ENCODE results near the gene KRT38. TPM values are rescaled to one million over a fixed set of nuclear protein-coding genes. Genes with fewer than 3 reads are reported as not detected.

Gene KRT38
- total RNA-seq, 6 donors from 2014 or later, result not detected

- Histone ChIP-seq H3K27ac (no peak overlapping the region), H3K4me3 (no peak overlapping the region), H3K4me1 (no peaks in the 10 kb centered on the region), H3K9me3 (peaks cover 4 to 12% (median 8%) of the 10 kb centered on the region in 4 donors), H3K27me3 (no peaks in the 10 kb centered on the region), H3K36me3 (no peaks in the 10 kb centered on the region)
- no peak for TF ChIP-seq POLR2AphosphoS5 (IDR thresholded peaks at IDR 0.05)
- TF ChIP-seq POLR2A (IDR thresholded peaks at IDR 0.05), result no peak
- no peak for TF ChIP-seq EP300 (IDR thresholded peaks at IDR 0.05)
- TF ChIP-seq CTCF (IDR thresholded peaks at IDR 0.05), result no peak
- DNase-seq (no peak), ATAC-seq (ENCODE audit: low FRiP score in 2 of 2) (no peak)
- 72 to 76% methylated on average over 7 of the region's 7 CpGs for WGBS, 2 donors
Observed at GRCh38 chr17:41390411-41390938, 50.3 kb downstream of the KRT38 start.

GRCh38 chr17:41387670-41388069 is 53.1 kb downstream of the KRT38 start:
- TF ChIP-seq POLR2A (IDR thresholded peaks at IDR 0.05), result no peak
- TF ChIP-seq POLR2AphosphoS5 (IDR thresholded peaks at IDR 0.05), result no peak
- TF ChIP-seq CTCF (IDR thresholded peaks at IDR 0.05), result no peak
- TF ChIP-seq EP300 (IDR thresholded peaks at IDR 0.05), result no peak
- no peak for DNase-seq
- Histone ChIP-seq H3K4me3 (no peak overlapping the region), H3K4me1 (no peaks in the 10 kb centered on the region), H3K9me3 (peaks cover 4 to 12% (median 8%) of the 10 kb centered on the region in 4 donors), H3K36me3 (no peaks in the 10 kb centered on the region), H3K27ac (no peak overlapping the region), H3K27me3 (no peaks in the 10 kb centered on the region)
- WGBS, 2 donors, result 65 to 71% methylated on average over 2 to 4 of the region's 4 CpGs
- no peak for ATAC-seq (ENCODE audit: low FRiP score in 2 of 2)

- WGBS, 2 donors, result 92 to 96% methylated on average over 1 of the region's 1 CpG
- H3K27me3 ChIP-seq, result no peaks in the 10 kb centered on the region
Observed at GRCh38 chr17:41386227-41386626, 54.6 kb downstream of the KRT38 start.

More at GRCh38 chr17:41386227-41386626, 54.6 kb downstream of the KRT38 start:
- H3K9me3 ChIP-seq, result peaks cover 4 to 12% (median 8%) of the 10 kb centered on the region in 4 donors
- no peaks in the 10 kb centered on the region for H3K36me3 ChIP-seq
- no peak overlapping the region for H3K4me3 ChIP-seq
- TF ChIP-seq EP300 (IDR thresholded peaks at IDR 0.05), result no peak
- no peak for TF ChIP-seq CTCF (IDR thresholded peaks at IDR 0.05)
- no peak for TF ChIP-seq POLR2AphosphoS5 (IDR thresholded peaks at IDR 0.05)
- no peak for TF ChIP-seq POLR2A (IDR thresholded peaks at IDR 0.05)
- ATAC-seq (ENCODE audit: low FRiP score in 2 of 2) (no peak), DNase-seq (no peak)
- H3K27ac ChIP-seq, result no peak overlapping the region
- no peaks in the 10 kb centered on the region for H3K4me1 ChIP-seq

Small RNA genes lying within 50 kb of the gene (small RNA-seq; reads per million reads assigned to genes)
- gene RNU2-32P, result 0 to 0.44 (median 0.07) reads per million in 4 donors

Other genes with a start within 250 kb of the KRT38 start
- not detected for gene KRTAP9-2, start 214.3 kb downstream of the KRT38 start, total RNA-seq
- gene KRTAP9-3, start 208.5 kb downstream of the KRT38 start, total RNA-seq, result not detected
- not detected for gene KRTAP9-8, start 203.0 kb downstream of the KRT38 start, total RNA-seq
- gene KRTAP9-4, start 191.3 kb downstream of the KRT38 start, total RNA-seq, result not detected
- not detected for gene KRTAP9-9, start 185.6 kb downstream of the KRT38 start, total RNA-seq
- gene KRTAP9-6, start 175.6 kb downstream of the KRT38 start, total RNA-seq, result not detected
- not detected for gene KRTAP9-7, start 165.3 kb downstream of the KRT38 start, total RNA-seq
- not detected for gene KRTAP29-1, start 138.1 kb downstream of the KRT38 start, total RNA-seq
- not detected for gene KRTAP16-1, start 131.7 kb downstream of the KRT38 start, total RNA-seq
- gene KRTAP17-1, start 125.3 kb downstream of the KRT38 start, total RNA-seq, result not detected
- gene KRT33A, start 90.2 kb downstream of the KRT38 start, total RNA-seq, result not detected
- not detected for gene KRT33B, start 71.2 kb downstream of the KRT38 start, total RNA-seq
- not detected for gene KRT34, start 58.7 kb downstream of the KRT38 start, total RNA-seq
- not detected for gene KRT31, start 43.4 kb downstream of the KRT38 start, total RNA-seq
- not detected for gene KRT37, start 16.4 kb downstream of the KRT38 start, total RNA-seq
- gene KRT32, start 26.4 kb upstream of the KRT38 start, total RNA-seq, result not detected
- not detected for gene KRT35, start 40.2 kb upstream of the KRT38 start, total RNA-seq
- not detected for gene KRT36, start 48.9 kb upstream of the KRT38 start, total RNA-seq
- 10 to 100 TPM in 1 of 6 donors, 1 to 10 TPM in 5; 1.0 to 12.1 (median 7.2) TPM for gene KRT13, start 64.6 kb upstream of the KRT38 start, total RNA-seq
- 10 to 100 TPM; 10.5 to 57.9 (median 19.2) TPM for gene KRT15, start 77.9 kb upstream of the KRT38 start, total RNA-seq
- gene KRT19, start 87.3 kb upstream of the KRT38 start, total RNA-seq, result 1,000 to 10,000 TPM in 1 of 6 donors, 100 to 1,000 TPM in 5; 235 to 1,101 (median 666) TPM
- gene KRT9, start 131.1 kb upstream of the KRT38 start, total RNA-seq, result not detected
- gene KRT14, start 145.9 kb upstream of the KRT38 start, total RNA-seq, result not detected
- gene KRT16, start 171.8 kb upstream of the KRT38 start, total RNA-seq, result not detected
- gene KRT17, start 183.6 kb upstream of the KRT38 start, total RNA-seq, result 10 to 100 TPM in 4 of 6 donors, 1 to 10 TPM in 1, under 1 TPM in 1; 0.78 to 33.3 (median 18.0) TPM
- 100 to 1,000 TPM; 109 to 998 (median 405) TPM for gene EIF1, start 247.9 kb upstream of the KRT38 start, total RNA-seq